ENCODE results near the gene SNX33. TPM values are rescaled to one million over a fixed set of nuclear protein-coding genes. Genes with fewer than 3 reads are reported as not detected.

The SNX33 gene
- total and polyA plus RNA-seq, 2 experiments from 2014 or later = 13.1 to 22.9 TPM

DNA sequence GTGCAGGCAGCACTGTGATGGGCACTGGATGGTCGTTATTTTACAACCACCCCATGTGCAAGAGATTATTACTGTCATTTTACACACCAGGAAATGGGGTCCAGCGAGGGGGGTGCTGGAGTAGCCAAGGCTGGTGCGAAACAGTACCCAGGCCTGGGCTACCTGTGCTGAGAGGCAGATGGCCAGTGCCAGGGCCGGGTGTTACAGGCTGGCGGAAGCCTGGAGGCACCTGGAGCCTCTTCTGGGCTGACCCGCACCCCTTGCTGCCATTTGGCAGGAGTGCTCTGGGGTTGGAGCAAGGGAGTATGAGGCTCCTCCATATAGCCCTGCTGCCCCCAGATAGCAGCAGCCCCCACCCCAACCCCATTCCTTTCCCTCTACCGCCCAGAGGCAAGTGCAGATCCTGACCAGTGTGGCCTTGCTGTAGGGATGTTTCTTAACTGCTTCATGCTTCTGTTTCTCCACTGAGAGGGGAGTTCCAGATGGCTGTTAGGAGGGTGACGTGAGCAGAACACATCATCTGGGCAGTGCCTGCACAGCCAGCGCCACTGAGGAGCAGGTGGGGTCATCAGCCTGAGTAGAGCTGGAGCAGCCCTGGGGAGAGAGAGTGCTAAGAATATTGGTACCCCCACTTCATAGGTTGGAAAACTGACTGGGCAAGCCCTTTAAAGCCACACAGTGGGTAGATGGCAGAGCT lies 15.3 kb downstream of the SNX33 start:
- Histone ChIP-seq H3K27ac (no peak overlapping the region), H3K4me1 (ENCODE audit: insufficient read depth) (peaks cover 49% of the 10 kb centered on the region), H3F3A (ENCODE audit: insufficient read depth) (peaks cover 54% of the 10 kb centered on the region), H3K4me2 (ENCODE audit: unreplicated experiment) (no peak overlapping the region), H3K9ac (no peak overlapping the region), H3K9me2 (ENCODE audit: insufficient read depth) (no peaks in the 10 kb centered on the region), H3K9me3 (ENCODE audit: low read depth) (no peaks in the 10 kb centered on the region), H3K27me3 (replicated peaks; ENCODE audit: insufficient read depth) (no peaks in the 10 kb centered on the region), H3K79me2 (ENCODE audit: insufficient read depth) (peaks cover 29% of the 10 kb centered on the region), H2AFZ (no peak overlapping the region), H4K20me1 (ENCODE audit: insufficient read depth) (no peaks in the 10 kb centered on the region), H3K36me3 (ENCODE audit: low read depth) (no peaks in the 10 kb centered on the region), H3K4me3 (no peak overlapping the region)
- no peak for TF ChIP-seq EZH2phosphoT487 (IDR thresholded peaks at IDR 0.05; ENCODE audit: insufficient read depth, low read depth)
- TF ChIP-seq EZH2 (IDR thresholded peaks at IDR 0.05; ENCODE audit: insufficient read depth, poor library complexity, severe bottlenecking) = no peak
- in situ Hi-C loops (cut with MboI) = no loop called here
- WGBS, 2 experiments (ENCODE audit: low coverage in 1 of 2, low lambda C conversion rate in 2 of 2, missing lambda C conversion rate in 2 of 2) = 77 to 84% methylated on average over 6 to 9 of the region's 9 CpGs
- DNase-seq = no peak

- no peak for DNase-seq
- Histone ChIP-seq H4K20me1 (ENCODE audit: insufficient read depth) (no peaks in the 10 kb centered on the region), H3K9ac (no peak overlapping the region), H3K4me1 (ENCODE audit: insufficient read depth) (peaks cover 53% of the 10 kb centered on the region), H3K4me2 (ENCODE audit: unreplicated experiment) (no peak overlapping the region), H3K4me3 (no peak overlapping the region), H3K36me3 (ENCODE audit: low read depth) (no peaks in the 10 kb centered on the region), H2AFZ (no peak overlapping the region), H3K27me3 (replicated peaks; ENCODE audit: insufficient read depth) (no peaks in the 10 kb centered on the region), H3K79me2 (ENCODE audit: insufficient read depth) (peaks cover 19% of the 10 kb centered on the region), H3K9me2 (ENCODE audit: insufficient read depth) (no peaks in the 10 kb centered on the region), H3K27ac (no peak overlapping the region), H3K9me3 (ENCODE audit: low read depth) (no peaks in the 10 kb centered on the region), H3F3A (ENCODE audit: insufficient read depth) (peaks cover 44% of the 10 kb centered on the region)
- in situ Hi-C loops (cut with MboI) = no loop called here
- TF ChIP-seq EZH2phosphoT487 (IDR thresholded peaks at IDR 0.05; ENCODE audit: insufficient read depth, low read depth) = no peak
- no peak for TF ChIP-seq EZH2 (IDR thresholded peaks at IDR 0.05; ENCODE audit: insufficient read depth, poor library complexity, severe bottlenecking)
- 80 to 84% methylated on average over 11 of the region's 11 CpGs for WGBS, 2 experiments (ENCODE audit: low coverage in 1 of 2, low lambda C conversion rate in 2 of 2, missing lambda C conversion rate in 2 of 2)
Measured at GRCh38 chr15:75663931-75664421, 16.3 kb downstream of the SNX33 start.

DNA sequence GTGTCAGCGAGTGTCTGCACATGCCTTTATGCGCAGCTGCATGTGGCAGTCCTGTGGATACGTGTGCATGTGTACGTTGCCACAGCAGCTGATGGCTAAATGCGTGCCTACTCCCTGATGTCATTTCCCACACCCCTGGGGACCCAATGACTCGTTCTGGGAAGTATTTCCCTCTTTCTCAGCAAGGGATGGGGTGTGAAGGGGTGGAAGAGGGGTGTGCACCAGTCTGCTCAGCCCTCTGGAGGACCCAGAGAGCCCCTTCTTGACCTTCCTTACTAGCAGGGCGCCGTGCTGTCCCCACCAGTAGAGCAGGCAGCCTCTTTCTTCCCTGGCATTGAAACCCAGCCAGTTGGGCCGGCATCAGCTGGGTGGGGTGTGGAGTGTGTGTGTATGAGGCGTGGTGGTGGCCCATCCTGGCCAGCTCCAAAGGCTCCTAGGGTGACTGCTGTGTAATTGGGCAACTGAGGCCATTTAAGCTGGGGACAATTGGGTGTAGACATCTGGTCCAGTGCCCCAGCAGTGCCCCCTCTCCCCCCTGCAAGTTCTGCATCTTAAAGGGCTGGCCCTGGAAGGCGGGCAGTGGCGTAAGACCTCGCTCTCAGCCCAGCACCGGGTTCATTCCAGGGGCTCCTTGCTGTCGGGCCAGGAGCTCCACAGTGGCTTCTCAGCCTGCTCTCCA lies 19.2 kb downstream of the SNX33 start:
- Histone ChIP-seq H3K9ac (peak overlapping the region; percentile 96), H3K4me3 (peak overlapping the region; percentile 18; the same call in 1 of the 2 replicates), H3K4me2 (ENCODE audit: unreplicated experiment) (peak overlapping the region; percentile 72), H3K79me2 (ENCODE audit: insufficient read depth) (peaks cover 17% of the 10 kb centered on the region), H3K4me1 (ENCODE audit: insufficient read depth) (peaks cover 34% of the 10 kb centered on the region), H3K27ac (peak overlapping the region; percentile 100), H3K9me2 (ENCODE audit: insufficient read depth) (no peaks in the 10 kb centered on the region), H3K27me3 (replicated peaks; ENCODE audit: insufficient read depth) (no peaks in the 10 kb centered on the region), H4K20me1 (ENCODE audit: insufficient read depth) (no peaks in the 10 kb centered on the region), H3F3A (ENCODE audit: insufficient read depth) (peaks cover 28% of the 10 kb centered on the region), H3K9me3 (ENCODE audit: low read depth) (no peaks in the 10 kb centered on the region), H3K36me3 (ENCODE audit: low read depth) (no peaks in the 10 kb centered on the region), H2AFZ (no peak overlapping the region)
- 13 to 15% methylated on average over 15 of the region's 15 CpGs for WGBS, 2 experiments (ENCODE audit: low coverage in 1 of 2, low lambda C conversion rate in 2 of 2, missing lambda C conversion rate in 2 of 2)
- DNase-seq = peak; percentile 100
- TF ChIP-seq EZH2 (IDR thresholded peaks at IDR 0.05; ENCODE audit: insufficient read depth, poor library complexity, severe bottlenecking) (no peak), EZH2phosphoT487 (IDR thresholded peaks at IDR 0.05; ENCODE audit: insufficient read depth, low read depth) (no peak)
- in situ Hi-C loops (cut with MboI) = no loop called here

DNA sequence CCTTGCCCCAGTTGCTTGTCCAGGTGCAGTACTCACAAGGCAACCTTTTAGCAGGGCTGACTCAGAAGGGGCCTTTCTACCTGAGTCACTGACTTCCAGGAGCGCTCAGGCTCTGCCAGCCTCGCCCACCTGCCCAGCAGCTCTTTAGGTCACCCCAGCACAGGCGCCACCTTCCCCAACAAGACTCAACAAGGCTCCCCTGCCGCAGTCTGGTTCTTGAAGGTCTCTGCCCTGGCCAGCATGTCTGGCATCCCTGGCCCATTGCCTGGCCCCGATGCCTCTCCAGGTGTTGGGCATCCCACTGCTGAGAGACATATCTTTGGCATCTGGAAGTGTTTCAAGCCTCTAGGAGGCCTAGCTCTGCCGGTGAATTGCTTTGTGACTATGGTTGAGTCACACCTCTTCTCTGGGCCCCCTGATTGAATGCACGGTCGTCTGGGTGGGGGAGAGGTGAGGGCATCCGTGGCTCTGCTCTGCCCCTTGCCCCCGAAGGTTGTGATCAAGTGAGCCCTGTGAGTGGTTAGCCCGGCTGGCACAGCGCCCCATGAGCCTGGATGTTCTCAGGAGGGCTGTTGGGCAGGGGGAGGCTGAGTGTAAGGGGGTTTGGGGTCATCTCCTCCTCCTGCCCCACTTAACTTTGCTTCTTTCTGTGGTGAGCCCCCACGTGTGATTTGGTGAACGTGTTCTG lies 21.6 kb downstream of the SNX33 start:
- in situ Hi-C loops (cut with MboI) = no loop called here
- no peaks in the 10 kb centered on the region for H3K27me3 ChIP-seq (replicated peaks; ENCODE audit: insufficient read depth)
- H3K27ac ChIP-seq = no peak overlapping the region
- H3K9me3 ChIP-seq (ENCODE audit: low read depth) = no peaks in the 10 kb centered on the region
- H3K9me2 ChIP-seq (ENCODE audit: insufficient read depth) = no peaks in the 10 kb centered on the region
- H3F3A ChIP-seq (ENCODE audit: insufficient read depth) = peaks cover 38% of the 10 kb centered on the region
- peaks cover 54% of the 10 kb centered on the region for H3K4me1 ChIP-seq (ENCODE audit: insufficient read depth)
- no peak for TF ChIP-seq EZH2 (IDR thresholded peaks at IDR 0.05; ENCODE audit: insufficient read depth, poor library complexity, severe bottlenecking)
- TF ChIP-seq EZH2phosphoT487 (IDR thresholded peaks at IDR 0.05; ENCODE audit: insufficient read depth, low read depth) = no peak
- DNase-seq = peak; percentile 64
- H3K4me3 ChIP-seq = no peak overlapping the region
- WGBS, 2 experiments (ENCODE audit: low coverage in 1 of 2, low lambda C conversion rate in 2 of 2, missing lambda C conversion rate in 2 of 2) = 74 to 75% methylated on average over 14 of the region's 14 CpGs
- H2AFZ ChIP-seq = no peak overlapping the region
- H3K9ac ChIP-seq = 0 out of 2 replicates have a peak overlapping the region, but pooled peaks have one; percentile 4
- H3K4me2 ChIP-seq (ENCODE audit: unreplicated experiment) = no peak overlapping the region
- peaks cover 4% of the 10 kb centered on the region; the same call in 1 of the 2 replicates for H3K79me2 ChIP-seq (ENCODE audit: insufficient read depth)
- no peaks in the 10 kb centered on the region for H3K36me3 ChIP-seq (ENCODE audit: low read depth)
- no peaks in the 10 kb centered on the region for H4K20me1 ChIP-seq (ENCODE audit: insufficient read depth)

All from GM23248 (cell line).